ENCODE results near the gene FAM200B. TPM values are rescaled to one million over a fixed set of nuclear protein-coding genes. Genes with fewer than 3 reads are reported as not detected.

Gene FAM200B
- total and polyA plus RNA-seq, 2 of the 4 experiments (the other 2 are of a cell fraction), result 16.7 to 18.5 TPM

DNA sequence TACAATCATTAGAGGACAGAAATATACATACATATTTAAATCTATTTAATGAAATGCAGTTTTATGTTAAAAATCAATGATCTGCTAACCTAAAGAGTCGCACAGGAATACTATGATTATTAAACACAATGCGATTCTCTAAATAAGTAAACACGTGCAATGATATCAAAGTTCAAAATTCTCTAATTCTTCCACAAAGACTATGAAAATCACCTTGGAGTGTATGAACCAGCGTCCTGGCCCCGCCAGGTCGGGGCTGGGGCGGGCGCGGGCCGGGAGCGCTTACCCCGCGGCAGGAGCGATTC, 608 bp upstream of the FAM200B start:
- Histone ChIP-seq H4K91ac (ENCODE audit: insufficient read depth, low read depth, low read length) (peak overlapping the region; percentile 55), H3K9ac (ENCODE audit: low read depth, low read length) (peak overlapping the region; percentile 60), H3K79me1 (ENCODE audit: low read depth in 1 of 2, low read length in 2 of 2) (peaks cover 23 to 38% of the 10 kb centered on the region in 2 experiments), H3K14ac (replicated peaks; ENCODE audit: low read depth, low read length) (peak overlapping the region; percentile 22; the same call in 1 of the 2 replicates), H2BK20ac (ENCODE audit: low read depth, low read length) (no peak overlapping the region), H2BK5ac (ENCODE audit: low read depth, low read length, poor library complexity, severe bottlenecking) (peak overlapping the region; percentile 67), H3K9me1 (ENCODE audit: insufficient read depth, low read length) (peaks cover 9% of the 10 kb centered on the region), H3K4me3 (ENCODE audit: insufficient read depth, low read depth, low read length) (peak overlapping the region; percentile 62), H3K27me3 (ENCODE audit: control insufficient read depth, insufficient read depth, low read length) (no peaks in the 10 kb centered on the region), H3K18ac (ENCODE audit: low read depth, low read length) (no peak overlapping the region), H4K20me1 (ENCODE audit: insufficient read depth, low read length) (no peaks in the 10 kb centered on the region), H3K4ac (ENCODE audit: low read depth, low read length) (peak overlapping the region; percentile 57), H3K36me3 (ENCODE audit: control insufficient read depth, insufficient read depth, low read length) (peaks cover 3% of the 10 kb centered on the region), H2AFZ (replicated peaks; ENCODE audit: low read length, poor library complexity) (peak overlapping the region; percentile 91), H3K56ac (ENCODE audit: extremely low read depth, insufficient read depth, low read length) (peak overlapping the region; percentile 91), H2BK15ac (ENCODE audit: low read depth, low read length) (no peak overlapping the region), H4K5ac (ENCODE audit: low read depth, low read length) (no peak overlapping the region), H3K9me3 (ENCODE audit: control insufficient read depth, insufficient read depth, low read length) (no peaks in the 10 kb centered on the region), H2AK9ac (replicated peaks; ENCODE audit: low read depth, low read length, poor library complexity) (peak overlapping the region; percentile 77), H2AK5ac (ENCODE audit: low read depth, low read length) (peak overlapping the region; percentile 5; the same call in 1 of the 2 replicates), H2BK120ac (ENCODE audit: low read depth, low read length) (peak overlapping the region; percentile 13; the same call in 1 of the 2 replicates), H4K8ac (ENCODE audit: low read depth in 2 of 2, low read length in 2 of 2) (peak overlapping the region in 1 of 2 experiments; percentile 43; a peak in 1 of 4 replicates), H3K4me2 (ENCODE audit: low read depth, low read length) (peak overlapping the region; percentile 29), H3K27ac (ENCODE audit: insufficient read depth, low read length) (peak overlapping the region; percentile 69), H3K23ac (ENCODE audit: low read depth, low read length) (peak overlapping the region; percentile 33; the same call in 1 of the 2 replicates), H3K4me1 (ENCODE audit: control insufficient read depth, insufficient read depth, low read length) (peaks cover 7% of the 10 kb centered on the region)
- no peak for TF ChIP-seq POLR2A (IDR thresholded peaks at IDR 0.05; ENCODE audit: low read depth, low read length)
- TF ChIP-seq CHD1 (IDR thresholded peaks at IDR 0.05; ENCODE audit: low read depth, low read length), result no peak
- no peak for TF ChIP-seq FOS (IDR thresholded peaks at IDR 0.05; ENCODE audit: low read depth, low read length)
- TF ChIP-seq MAFK (IDR thresholded peaks at IDR 0.05; ENCODE audit: low read depth, low read length), result no peak
- TF ChIP-seq CEBPB (IDR thresholded peaks at IDR 0.05; ENCODE audit: low read depth, low read length), result no peak
- TF ChIP-seq RCOR1 (IDR thresholded peaks at IDR 0.05; ENCODE audit: insufficient replicate concordance, low read length), result no peak
- TF ChIP-seq RAD21 (IDR thresholded peaks at IDR 0.05; ENCODE audit: low read length), result no peak
- no peak for TF ChIP-seq SMC3 (IDR thresholded peaks at IDR 0.05; ENCODE audit: low read depth, low read length)
- TF ChIP-seq, protein P1, sequence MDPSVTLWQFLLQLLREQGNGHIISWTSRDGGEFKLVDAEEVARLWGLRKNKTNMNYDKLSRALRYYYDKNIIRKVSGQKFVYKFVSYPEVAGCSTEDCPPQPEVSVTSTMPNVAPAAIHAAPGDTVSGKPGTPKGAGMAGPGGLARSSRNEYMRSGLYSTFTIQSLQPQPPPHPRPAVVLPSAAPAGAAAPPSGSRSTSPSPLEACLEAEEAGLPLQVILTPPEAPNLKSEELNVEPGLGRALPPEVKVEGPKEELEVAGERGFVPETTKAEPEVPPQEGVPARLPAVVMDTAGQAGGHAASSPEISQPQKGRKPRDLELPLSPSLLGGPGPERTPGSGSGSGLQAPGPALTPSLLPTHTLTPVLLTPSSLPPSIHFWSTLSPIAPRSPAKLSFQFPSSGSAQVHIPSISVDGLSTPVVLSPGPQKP (IDR thresholded peaks at IDR 0.05; ENCODE audit: borderline replicate concordance, low read depth, low read length), result no peak
- TF ChIP-seq MAZ (IDR thresholded peaks at IDR 0.05; ENCODE audit: borderline replicate concordance, low read depth, low read length), result no peak
- TF ChIP-seq NFE2L2 (IDR thresholded peaks at IDR 0.05; ENCODE audit: low read depth, low read length), result no peak
- no peak for TF ChIP-seq MXI1 (IDR thresholded peaks at IDR 0.05; ENCODE audit: borderline replicate concordance, low read depth, low read length)
- TF ChIP-seq, protein P2, sequence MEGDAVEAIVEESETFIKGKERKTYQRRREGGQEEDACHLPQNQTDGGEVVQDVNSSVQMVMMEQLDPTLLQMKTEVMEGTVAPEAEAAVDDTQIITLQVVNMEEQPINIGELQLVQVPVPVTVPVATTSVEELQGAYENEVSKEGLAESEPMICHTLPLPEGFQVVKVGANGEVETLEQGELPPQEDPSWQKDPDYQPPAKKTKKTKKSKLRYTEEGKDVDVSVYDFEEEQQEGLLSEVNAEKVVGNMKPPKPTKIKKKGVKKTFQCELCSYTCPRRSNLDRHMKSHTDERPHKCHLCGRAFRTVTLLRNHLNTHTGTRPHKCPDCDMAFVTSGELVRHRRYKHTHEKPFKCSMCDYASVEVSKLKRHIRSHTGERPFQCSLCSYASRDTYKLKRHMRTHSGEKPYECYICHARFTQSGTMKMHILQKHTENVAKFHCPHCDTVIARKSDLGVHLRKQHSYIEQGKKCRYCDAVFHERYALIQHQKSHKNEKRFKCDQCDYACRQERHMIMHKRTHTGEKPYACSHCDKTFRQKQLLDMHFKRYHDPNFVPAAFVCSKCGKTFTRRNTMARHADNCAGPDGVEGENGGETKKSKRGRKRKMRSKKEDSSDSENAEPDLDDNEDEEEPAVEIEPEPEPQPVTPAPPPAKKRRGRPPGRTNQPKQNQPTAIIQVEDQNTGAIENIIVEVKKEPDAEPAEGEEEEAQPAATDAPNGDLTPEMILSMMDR (conservative IDR thresholded peaks at IDR 0.05; ENCODE audit: low read depth, low read length), result no peak
- no peak for TF ChIP-seq BHLHE40 (IDR thresholded peaks at IDR 0.05; ENCODE audit: low read depth, low read length)
- no peak for TF ChIP-seq RFX5 (IDR thresholded peaks at IDR 0.05; ENCODE audit: low read depth, low read length)
- in situ Hi-C loops (cut with MboI; ENCODE audit: low sequenced_read_pairs), result loop anchor here (25.0 kb wide), 1 partner anchor 669 kb away; the partner anchor contains the start of gene CPEB2
- ChIA-PET CTCF (interaction anchor here (0.6 kb wide), 1 partner anchor 544 kb away, joined by 3 read pairs; no protein-coding TSS in a partner anchor), POLR2A (ENCODE audit: unreplicated experiment) (interaction anchor here (1.0 kb wide), 1 partner anchor 9 kb away, joined by 3 read pairs; no protein-coding TSS in a partner anchor)
- DNase-seq (no peak), ATAC-seq (ENCODE audit: low read depth) (no peak)
- BruUV-seq (replicated peaks), result no TSS peak
- WGBS, 2 experiments (ENCODE audit: extremely low coverage in 2 of 2, insufficient read length in 1 of 2), result 1% methylated on average over 11 of the region's 14 CpGs; no CpG with 5 or more reads in 1 of the 2 experiments
- dilution Hi-C loops (cut with HindIII; ENCODE audit: low sequenced_read_pairs, unreplicated experiment), result no loop called here
- intact Hi-C loops (cut with micrococcal nuclease), result loop anchor here (2.0 kb wide), 1 partner anchor 26 kb away; the partner anchor contains the start of gene FBXL5

Data from IMR-90 (cell line).